GM19438 (cell line): ENCODE measurements around the gene ARHGAP4.

Experiments used
- ATAC-seq: cut with Tn5 transposase; IDR thresholded peaks from one replicate; pipeline ENCODE4 v1.9.1; 2021; ENCODE audit warnings: low read depth; ENCODE audit not compliant: unreplicated experiment

The ARHGAP4 gene

DNA sequence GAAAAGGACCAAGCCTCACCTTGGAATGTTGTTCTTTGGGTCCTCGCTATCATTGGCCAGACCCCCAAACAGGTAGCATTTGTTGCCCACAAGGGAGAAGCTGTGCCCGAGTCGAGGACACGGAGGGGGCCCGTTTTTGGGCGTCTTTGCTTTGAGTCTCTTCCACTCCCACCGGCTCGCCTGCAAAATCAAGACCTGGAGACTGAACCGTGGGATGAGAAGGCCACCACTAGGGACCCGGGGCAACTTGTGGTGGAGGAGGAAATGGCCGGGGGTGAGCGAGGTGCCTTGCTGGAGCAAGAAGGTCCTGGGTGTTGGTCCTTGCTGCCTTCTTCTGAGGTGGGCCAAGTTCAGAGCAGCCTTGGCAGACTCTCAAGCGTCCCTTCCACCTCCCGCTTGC lies 38.0 kb upstream of the ARHGAP4 start:
- no peak for ATAC-seq

DNA sequence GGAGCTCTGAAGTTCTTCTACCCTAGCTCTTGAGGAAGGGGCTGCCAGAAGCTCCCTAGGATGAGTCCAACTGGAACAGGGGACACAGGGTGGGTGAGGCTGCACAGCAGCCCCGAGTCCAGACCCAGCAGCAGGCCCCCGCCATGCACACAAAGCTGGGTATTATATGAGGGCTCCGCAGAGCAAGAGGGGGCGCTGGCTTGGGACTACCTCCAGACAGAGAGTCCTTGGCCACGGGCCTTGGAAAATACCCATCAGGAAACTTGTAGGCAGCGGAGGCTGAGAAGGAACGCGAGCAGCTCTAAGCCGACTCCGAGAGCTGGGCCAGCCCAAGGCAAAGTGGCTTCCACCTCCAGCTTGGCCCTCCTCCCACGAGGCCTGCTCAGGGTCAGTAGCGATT lies 37.5 kb upstream of the ARHGAP4 start:
- ATAC-seq, result no peak

DNA sequence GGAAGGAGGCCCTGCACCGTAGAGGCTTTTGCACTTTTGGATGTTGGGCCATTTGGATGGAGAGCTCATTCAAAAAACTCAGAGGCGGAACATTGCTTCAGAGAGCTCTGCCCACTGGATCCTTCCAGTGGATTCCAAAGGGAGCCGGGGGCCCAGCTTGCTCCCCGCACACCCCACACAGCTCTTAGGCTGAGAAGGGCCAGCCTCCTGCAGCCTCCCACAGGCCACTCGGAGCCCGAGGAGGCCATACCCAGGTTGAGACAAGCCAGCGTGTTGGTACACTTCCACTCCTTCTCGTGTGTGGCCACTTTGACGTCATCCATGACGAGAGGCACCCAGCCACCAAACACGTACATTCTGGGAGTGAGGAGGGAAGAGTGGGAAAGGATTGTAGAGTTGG lies 35.2 kb upstream of the ARHGAP4 start:
- ATAC-seq, result no peak

DNA sequence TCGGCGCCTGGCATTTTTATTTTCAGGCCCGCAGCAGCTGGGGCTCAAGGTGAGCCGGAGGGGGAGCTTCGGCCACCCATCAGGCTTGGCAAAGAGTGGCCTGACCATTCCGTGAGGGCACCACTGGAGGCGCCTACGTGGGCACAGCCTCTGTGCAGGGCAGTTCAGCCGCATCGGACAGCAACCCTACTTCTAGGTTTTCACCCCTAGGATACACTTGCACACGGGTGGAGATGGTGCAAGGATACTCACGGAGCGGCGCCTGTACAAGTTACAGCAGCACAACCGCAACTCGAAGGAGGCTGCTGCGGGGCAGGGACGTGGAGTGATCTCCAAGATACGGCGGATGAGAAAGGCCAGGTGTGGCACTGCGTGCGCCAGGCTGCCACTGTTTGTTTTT lies 34.7 kb upstream of the ARHGAP4 start:
- ATAC-seq, result no peak

DNA sequence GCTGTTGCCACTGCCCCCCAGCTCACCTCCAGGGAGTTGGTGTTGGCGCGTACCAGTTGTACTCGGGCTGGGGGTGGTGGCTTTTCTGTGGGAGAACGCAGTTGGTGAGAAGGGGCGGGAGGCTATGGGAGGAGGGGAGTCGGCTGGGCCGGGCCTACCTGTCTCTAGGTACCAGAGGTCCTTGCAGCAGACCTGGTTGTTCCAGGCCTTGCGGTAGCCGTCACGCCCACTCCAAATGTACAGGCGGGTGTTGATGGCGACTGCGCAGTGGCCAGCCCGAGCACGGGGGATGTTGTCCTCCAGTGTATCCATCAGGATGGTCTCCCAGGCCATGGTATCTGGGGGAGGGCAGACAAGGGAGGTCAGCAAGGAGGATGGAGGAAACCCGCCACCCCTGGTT lies 34.0 kb upstream of the ARHGAP4 start:
- ATAC-seq, result no peak

DNA sequence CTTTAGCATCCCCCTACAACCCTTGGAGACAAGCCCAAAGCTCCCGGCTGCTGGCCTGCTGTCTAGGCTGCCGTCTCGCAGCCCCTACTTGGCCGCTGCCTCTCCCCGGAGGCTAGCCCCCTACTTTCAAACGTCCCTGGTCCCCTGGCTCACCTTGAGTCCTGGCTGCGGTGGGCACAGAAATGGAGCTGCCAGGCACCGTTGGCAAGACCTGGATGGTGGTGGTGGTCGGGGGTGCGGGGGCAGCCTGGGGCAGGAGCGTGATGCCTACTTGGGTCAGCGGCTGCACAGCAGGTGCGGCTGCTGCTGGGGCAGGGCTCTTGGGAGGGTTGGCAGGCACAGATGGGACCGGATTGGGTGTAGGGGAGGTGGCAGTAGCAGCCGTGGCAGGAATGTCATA lies 33.6 kb upstream of the ARHGAP4 start:
- no peak for ATAC-seq

DNA sequence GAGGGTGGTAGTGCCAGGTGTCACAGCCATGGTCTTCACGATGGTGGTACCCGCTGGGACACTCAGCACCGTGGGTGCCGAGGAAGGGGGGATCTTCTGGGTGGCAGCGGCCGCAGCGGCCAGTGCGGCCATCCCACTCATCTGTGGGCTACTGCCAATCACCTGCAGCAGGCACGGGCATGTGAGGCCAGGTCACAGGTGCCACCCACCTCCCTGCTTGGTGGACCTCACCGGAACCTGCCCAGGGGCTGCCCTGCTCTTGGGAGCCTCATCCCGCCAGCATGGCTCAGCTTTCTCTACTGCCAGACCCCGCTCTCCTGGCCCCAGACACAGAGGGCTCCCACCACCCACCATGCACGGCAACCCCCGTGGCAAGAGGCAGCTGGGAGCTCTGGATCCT lies 32.5 kb upstream of the ARHGAP4 start:
- no peak for ATAC-seq

DNA sequence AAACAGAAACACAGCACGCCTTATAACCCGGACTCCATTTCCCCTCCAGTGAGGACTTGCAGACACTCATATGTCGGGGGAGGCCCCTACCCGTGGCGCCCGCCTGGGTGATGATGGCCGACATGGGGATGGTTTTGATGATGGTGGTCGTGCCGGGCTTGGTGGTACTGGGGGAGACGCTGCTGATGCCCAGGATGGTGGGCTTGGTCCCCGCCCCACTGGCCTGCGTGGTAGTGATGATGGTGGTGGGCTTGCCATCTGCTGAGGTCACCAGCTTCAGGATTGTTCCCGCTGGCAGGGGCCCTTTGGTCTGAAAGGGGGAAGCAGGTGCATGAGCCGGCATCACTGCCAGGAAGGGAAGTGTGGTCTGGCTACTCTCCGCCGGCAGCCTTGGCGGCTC lies 31.2 kb upstream of the ARHGAP4 start:
- ATAC-seq, result no peak

DNA sequence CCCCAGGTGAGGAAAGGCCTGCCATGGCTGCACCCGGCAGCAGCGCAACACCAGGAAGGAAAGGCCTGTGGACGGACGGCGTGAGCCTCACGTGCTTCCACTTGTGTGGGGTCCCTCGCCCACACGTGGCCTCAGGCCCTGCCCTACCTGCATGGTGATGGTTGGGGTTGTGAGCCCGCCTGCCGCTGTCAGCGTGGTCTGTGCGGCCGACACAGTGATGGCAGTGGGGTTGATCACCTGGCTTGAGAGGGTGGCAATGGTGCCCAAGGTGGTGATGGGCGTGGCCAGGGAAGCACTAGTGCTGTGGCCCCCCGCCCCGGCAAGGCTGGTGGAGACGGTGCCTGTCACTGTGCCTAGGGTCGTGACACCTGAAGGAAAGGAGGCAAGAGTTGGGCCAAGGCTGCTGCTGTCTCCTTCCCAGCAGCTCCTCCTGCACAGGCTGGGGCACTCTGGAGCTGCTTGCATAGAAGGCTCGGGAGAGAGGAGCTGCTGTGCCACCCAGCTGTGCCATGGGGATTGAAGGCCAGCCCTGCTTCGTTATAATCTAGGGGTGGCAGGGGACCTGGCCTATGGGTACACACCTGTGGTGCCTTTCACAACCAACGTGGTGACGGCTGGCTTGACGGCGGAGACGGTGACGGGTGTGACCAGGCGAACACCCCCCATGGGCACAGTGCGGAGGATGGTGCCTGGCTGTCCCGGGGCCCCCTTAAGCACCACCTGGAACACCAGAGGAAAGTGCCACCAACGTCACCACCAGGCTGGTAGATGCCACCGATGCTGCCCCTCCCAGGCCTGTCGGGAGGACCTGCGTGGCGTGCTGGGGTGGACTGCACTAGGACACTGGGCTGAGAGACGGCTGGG lies 30.2 kb upstream of the ARHGAP4 start:
- ATAC-seq, result no peak

DNA sequence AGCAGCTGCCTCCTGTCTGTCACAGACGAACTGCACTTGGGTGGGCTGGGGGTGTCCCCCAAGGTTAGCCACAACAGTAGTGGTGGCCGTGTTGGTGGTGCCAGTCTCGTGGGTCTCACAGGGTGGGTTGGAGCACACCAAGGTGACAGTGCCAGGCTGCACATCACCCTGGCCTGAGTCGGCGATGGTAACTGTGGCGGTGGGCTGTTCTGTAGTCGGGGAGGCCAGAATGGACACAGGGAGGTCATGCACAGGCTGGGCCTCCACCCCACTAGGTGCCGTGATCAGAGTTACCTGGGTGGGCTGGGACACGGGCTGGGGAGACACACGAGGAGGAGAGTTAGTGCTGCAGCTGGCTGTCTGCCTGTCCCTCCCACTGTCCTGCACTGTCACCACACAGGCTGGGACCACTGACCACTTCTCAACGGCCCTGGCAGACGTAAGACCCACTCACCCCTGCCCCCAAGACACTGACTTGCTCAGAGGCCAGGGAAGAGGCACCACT lies 29.2 kb upstream of the ARHGAP4 start:
- ATAC-seq, result no peak

DNA sequence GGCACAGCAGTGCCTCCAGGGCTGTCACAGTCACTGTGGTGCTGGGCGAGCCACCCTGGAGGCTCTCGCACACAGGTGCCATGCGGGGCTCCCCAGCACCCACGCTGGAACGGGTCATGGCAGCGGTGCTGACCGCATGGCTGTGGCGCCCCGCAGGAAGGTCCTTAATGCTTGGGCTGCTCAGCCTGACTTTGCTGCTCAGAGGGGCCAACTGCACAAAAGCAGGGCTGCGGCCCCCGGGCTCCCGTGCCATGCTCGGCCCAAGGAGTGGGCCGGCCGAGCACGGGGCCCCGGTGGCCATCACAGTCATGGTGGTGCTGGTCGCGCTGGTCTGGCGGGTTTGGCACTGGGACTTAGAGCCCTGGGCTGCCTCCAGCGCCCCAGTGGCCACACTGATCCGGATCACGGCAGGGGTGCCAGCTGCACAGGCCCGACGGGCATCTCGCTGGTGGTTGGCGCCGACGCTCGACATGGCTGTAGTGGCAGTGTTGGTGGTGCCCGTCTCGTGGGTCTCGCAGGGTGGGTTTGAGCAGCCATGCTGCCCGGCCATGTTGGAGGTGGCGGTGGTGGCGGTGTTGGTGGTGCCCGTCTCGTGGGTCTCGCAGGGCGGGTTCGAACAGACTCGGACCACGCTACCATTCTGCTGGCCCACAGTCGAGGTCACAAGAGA lies 28.6 kb upstream of the ARHGAP4 start:
- ATAC-seq, result no peak

DNA sequence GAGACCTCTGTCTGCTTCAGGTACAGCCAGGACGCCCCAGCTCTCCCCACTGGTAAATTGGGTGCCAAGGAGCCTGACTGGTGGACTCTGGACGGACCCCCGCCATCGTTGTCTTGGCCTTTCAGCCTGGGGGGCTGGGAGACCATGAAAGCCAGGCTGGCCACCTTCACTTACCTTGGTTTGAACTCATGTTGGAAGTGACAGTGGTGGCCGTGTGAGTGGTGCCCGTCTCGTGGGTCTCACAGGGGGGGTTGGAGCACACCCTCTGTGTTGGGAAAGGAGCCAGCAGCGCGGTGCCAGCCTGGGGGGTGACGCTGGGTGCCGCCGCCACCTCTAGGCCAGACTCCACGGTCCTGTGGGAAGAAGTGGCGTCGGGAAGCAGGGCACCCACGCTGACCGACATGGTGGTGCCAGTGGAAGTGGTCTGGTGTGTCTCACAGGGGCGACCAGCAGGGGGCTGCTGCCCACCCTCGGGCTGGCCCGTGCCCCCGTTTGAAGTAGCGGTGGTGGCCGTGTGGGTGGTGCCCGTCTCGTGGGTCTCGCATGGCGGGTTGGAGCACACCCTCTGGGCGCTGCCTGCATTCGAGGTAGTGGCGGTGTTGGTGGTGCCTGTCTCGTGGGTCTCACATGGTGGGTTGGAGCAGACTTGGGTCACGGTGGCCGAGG lies 28.0 kb upstream of the ARHGAP4 start:
- no peak for ATAC-seq

DNA sequence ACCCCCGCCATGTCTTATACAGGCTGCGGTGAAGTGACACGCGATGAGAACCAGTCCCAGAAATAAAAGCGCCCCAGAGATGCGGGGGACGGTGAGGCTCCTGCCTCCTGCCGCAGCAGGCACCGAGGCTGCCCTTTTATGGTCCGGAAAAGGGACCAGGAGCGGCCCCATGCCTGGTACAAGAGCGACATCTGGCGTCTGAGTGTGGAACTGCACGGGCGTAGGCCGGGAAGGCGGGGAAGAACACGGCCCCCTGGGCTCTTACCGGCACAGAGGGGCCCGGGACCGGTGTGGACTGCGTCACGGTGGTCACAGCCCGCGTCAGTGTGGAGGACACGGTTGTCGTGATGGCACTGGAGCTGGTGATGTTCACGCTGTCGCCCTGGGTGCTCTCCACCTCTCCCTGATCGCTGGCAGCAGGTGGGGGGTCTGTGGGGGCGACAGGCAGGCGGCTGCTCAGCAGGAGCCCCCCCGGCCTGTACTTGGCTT lies 27.3 kb upstream of the ARHGAP4 start:
- ATAC-seq, result peak; percentile 49

DNA sequence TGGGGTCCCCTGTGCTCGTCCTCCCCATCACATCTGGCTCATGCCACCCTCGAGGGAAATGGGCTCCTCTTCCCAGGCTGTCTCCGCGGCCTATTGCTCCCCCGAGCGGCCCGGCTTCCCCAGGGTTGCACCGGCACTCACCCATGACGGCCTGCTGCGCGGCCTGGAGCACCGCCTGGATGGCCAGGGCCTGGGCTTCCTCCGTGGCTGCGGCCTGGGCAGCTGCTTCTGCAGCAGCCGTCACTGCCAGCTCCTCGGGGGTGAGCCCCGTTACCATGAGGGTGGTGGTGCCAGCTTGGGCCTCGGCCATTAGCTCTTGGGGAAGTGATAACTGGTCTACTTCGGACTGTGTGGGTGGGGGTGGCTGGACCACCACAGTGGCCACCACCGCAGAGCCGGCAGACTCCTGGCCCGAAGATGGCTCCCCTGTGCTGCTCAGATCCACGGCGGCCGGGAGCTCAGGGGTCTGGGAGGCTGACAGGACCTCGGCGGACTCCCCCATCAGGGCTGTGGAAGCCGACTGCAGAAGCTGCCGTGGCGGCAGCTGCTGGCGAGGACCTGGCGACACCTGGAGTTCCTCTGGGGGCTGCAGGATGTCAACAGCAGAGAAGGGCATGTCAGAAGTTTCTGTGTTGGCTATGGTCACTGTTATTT lies 26.4 kb upstream of the ARHGAP4 start:
- ATAC-seq, result no peak

DNA sequence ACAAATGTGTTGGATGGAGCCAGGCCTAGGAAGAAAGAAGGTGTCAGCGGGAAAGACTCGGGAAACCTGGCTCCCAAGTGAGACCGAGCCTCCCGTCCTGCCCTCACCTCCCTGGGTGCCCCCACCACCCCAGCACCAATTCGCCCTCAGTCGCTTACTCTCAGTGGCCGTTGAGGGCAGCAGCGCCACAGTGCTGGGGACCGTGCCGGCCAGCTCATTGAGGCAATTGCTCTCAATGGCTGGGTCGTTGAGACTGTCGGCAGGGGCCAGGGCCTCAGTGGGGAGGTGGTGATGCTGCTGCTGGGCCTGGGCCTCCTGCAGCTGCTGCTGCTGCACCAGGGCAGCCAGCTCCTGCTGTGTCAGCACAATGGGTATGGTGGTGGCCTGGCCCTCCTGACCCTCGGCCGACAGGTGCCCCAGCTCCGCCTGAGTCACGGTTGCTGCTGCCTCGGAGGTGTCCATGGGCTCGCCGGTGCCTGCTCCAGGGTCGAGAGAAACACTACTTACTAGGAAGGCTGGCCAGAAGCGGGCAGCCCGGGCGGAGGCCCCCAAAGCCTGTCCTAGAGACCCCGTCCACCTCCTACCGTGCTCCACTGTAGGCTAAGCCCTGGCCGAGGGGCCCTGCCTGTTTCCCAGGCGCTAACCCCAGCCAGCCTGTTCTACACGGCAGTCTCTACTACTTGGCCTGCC lies 25.8 kb upstream of the ARHGAP4 start:
- ATAC-seq, result no peak

DNA sequence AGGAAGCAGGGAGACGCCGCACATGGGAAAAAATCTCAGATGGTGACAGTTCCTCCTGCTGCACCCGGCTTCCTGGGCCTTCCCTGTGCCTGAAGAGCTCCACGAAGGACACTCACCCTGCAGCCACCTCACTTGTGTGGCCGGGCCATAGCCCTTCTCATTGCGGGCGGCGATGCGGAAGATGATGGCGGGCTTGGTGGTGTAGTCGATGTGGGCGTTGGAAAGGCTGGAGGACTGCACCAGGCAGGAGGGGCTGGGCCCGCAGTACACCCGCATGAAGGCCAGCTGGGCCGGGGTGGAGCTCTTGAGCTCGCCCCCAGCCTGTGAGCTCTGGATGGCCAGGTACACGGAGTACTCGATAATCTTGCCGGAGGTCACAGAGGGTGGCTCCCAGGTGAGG lies 24.1 kb upstream of the ARHGAP4 start:
- no peak for ATAC-seq

DNA sequence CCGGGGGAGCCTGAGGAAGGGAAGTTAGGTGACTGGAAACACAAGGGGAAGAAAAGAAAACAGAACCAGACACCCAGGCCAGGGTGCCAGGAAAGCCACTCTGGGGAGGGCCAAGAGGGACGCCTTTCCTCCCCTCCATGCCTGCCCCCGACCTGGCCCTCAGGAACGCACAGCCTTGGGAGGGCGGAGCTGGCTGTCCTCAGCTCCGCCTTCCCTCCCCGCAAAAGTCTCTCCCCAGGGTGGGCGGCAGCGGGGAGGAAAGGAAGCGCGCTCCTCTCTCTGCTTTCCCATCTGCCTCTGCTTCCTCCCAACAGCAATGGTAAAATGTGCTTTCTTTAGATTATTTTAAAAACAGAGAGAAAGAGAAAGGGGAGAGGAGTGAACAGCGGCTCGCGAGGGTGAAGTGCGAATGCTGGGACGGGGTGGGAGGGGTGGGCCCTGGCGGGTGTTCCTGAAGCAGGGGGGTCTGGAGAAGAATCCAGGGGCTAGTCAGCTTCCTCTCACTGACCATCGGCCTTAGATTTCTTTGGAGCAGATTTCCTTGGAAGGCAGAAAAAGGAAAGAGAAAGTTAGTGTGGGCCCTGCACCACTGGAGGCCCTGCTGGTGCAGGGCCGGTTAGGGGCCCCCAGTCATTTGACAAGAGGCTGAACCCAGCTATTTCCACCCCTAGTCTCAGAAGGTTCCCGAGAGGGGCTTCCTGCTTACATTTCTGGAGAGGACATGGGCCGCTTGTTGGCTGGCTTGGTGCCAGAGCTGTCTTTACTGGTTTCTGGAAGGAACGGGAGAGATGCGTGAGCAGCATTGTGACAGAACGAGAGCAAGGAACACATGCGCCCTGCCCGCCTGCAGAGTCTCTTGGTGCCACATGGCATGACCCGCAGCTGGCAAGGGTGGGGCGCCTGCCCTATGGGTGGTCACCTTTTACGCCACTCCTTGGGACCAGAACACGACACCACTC lies 23.1 kb upstream of the ARHGAP4 start:
- no peak for ATAC-seq

DNA sequence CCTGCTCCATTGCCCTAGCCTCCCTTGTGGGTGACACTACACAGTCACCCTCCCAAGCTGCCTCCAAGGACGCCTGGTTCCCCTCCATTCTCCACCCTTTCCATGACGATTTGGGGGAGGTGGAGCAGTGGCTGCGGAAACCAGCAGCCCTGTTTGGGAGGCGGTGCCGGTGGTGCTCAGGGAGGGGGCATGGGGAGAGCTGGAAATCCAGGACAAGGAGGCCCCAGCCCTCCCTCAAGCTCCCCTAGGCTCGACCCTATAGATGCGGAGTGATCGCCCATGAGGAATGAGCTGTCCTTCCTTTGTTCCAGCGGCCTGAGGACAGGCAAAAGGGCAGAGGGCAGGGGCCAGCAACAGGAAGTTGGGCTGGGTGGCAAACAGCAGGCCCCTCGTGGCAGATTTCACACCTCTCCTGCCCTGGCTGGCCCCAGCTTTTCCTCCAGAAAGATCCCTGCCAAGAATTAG lies 22.0 kb upstream of the ARHGAP4 start:
- no peak for ATAC-seq
